ENCODE measurements around the gene TBC1D2. TPM values are rescaled to one million over a fixed set of nuclear protein-coding genes. Genes with fewer than 3 reads are reported as not detected.
"Not testable (repeated sequence)": the region's sequence is repeated elsewhere in the genome, so short reads cannot be mapped to it uniquely, and the experiment has no call there.

Gene TBC1D2
- total RNA-seq, 2 donors from 2014 or later, result 5.6 to 6.4 TPM

- not testable (repeated sequence) for H3K27ac Mint-ChIP-seq; H3K9me3 Mint-ChIP-seq; H3K4me1 Mint-ChIP-seq; ATAC-seq (replicated peaks); H3K36me3 Mint-ChIP-seq (ENCODE audit: low read depth); H3K4me3 Mint-ChIP-seq
- H3K27me3 Mint-ChIP-seq, result peaks cover 27% of the 10 kb centered on the region
Measured at GRCh38 chr9:98283143-98283542, 27.7 kb upstream of the TBC1D2 start.

GRCh38 chr9:98281281-98281680 is 25.8 kb upstream of the TBC1D2 start:
- no peaks in the 10 kb centered on the region for H3K9me3 Mint-ChIP-seq
- H3K4me1 Mint-ChIP-seq, result no peaks in the 10 kb centered on the region

GRCh38 chr9:98280574-98280973 is 25.1 kb upstream of the TBC1D2 start:
- Mint-ChIP-seq H3K27ac (no peak overlapping the region), H3K4me3 (no peak overlapping the region), H3K36me3 (ENCODE audit: low read depth) (no peaks in the 10 kb centered on the region), H3K4me1 (no peaks in the 10 kb centered on the region), H3K27me3 (peaks cover 27% of the 10 kb centered on the region), H3K9me3 (no peaks in the 10 kb centered on the region)
- no peak for ATAC-seq (replicated peaks)

More at GRCh38 chr9:98281281-98281680, 25.8 kb upstream of the TBC1D2 start:
- ATAC-seq (replicated peaks), result no peak
- Mint-ChIP-seq H3K36me3 (ENCODE audit: low read depth) (no peaks in the 10 kb centered on the region), H3K27me3 (peaks cover 26% of the 10 kb centered on the region), H3K4me3 (no peak overlapping the region), H3K27ac (no peak overlapping the region)

DNA sequence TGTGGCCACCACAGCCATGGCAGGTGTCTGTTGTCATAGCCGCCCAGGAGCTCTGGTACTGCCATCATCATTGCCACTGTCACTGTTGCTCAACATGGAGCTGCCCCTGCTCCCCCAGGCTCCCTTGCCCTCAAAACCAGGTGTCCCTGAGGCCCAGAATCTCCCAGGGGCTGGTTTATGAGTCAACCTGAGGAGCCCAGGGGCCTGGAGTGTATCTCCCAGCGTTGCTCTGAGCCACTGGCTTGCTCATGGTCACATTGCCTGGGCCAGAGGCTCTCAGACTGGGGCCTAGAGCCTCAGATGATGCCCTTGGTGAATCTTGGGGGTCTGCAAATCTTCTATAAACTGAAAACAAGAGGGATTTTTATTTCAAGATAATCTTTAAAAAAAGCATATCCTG is 24.7 kb upstream of the TBC1D2 start:
- H3K36me3 Mint-ChIP-seq (ENCODE audit: low read depth), result no peaks in the 10 kb centered on the region
- no peak overlapping the region for H3K4me3 Mint-ChIP-seq
- no peaks in the 10 kb centered on the region for H3K9me3 Mint-ChIP-seq
- peaks cover 28% of the 10 kb centered on the region for H3K27me3 Mint-ChIP-seq
- no peak overlapping the region for H3K27ac Mint-ChIP-seq
- H3K4me1 Mint-ChIP-seq, result no peaks in the 10 kb centered on the region
- no peak for ATAC-seq (replicated peaks)

GRCh38 chr9:98276907-98277469 is 21.5 kb upstream of the TBC1D2 start:
- Mint-ChIP-seq H3K9me3 (no peaks in the 10 kb centered on the region), H3K27ac (no peak overlapping the region), H3K4me3 (no peak overlapping the region), H3K27me3 (peaks cover 29% of the 10 kb centered on the region), H3K4me1 (no peaks in the 10 kb centered on the region), H3K36me3 (ENCODE audit: low read depth) (no peaks in the 10 kb centered on the region)
- ATAC-seq (replicated peaks), result no peak

DNA sequence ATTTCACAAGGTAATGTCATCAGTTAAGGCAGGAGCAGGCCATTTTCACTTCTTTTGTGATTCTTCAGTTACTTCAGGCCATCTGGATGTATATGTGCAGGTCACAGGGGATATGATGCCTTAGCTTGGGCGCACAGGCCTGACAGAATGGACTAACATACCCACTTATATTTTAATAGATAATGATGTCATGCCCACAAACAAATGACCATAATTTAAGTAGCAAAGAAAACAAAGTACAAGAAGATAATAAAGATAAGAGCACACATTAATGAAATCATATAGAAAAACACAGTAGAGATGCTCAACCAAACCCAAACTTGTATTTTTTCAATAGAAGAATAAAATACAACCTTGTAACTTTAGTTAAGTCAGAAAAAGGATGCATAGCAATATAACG is 19.7 kb upstream of the TBC1D2 start:
- no peak for ATAC-seq (replicated peaks)
- H3K27me3 Mint-ChIP-seq, result peaks cover 22% of the 10 kb centered on the region
- H3K9me3 Mint-ChIP-seq, result no peaks in the 10 kb centered on the region
- no peak overlapping the region for H3K4me3 Mint-ChIP-seq
- no peaks in the 10 kb centered on the region for H3K4me1 Mint-ChIP-seq
- H3K27ac Mint-ChIP-seq, result no peak overlapping the region
- H3K36me3 Mint-ChIP-seq (ENCODE audit: low read depth), result no peaks in the 10 kb centered on the region

- Mint-ChIP-seq H3K36me3 (ENCODE audit: low read depth) (no peaks in the 10 kb centered on the region), H3K4me1 (no peaks in the 10 kb centered on the region), H3K27me3 (peaks cover 35% of the 10 kb centered on the region), H3K4me3 (no peak overlapping the region), H3K9me3 (no peaks in the 10 kb centered on the region), H3K27ac (no peak overlapping the region)
- no peak for ATAC-seq (replicated peaks)
Measured at GRCh38 chr9:98272083-98272482, 16.6 kb upstream of the TBC1D2 start.

- no peak for ATAC-seq (replicated peaks)
- Mint-ChIP-seq H3K27me3 (peaks cover 34% of the 10 kb centered on the region), H3K27ac (no peak overlapping the region)
Measured at GRCh38 chr9:98271479-98271878, 16.0 kb upstream of the TBC1D2 start.

DNA sequence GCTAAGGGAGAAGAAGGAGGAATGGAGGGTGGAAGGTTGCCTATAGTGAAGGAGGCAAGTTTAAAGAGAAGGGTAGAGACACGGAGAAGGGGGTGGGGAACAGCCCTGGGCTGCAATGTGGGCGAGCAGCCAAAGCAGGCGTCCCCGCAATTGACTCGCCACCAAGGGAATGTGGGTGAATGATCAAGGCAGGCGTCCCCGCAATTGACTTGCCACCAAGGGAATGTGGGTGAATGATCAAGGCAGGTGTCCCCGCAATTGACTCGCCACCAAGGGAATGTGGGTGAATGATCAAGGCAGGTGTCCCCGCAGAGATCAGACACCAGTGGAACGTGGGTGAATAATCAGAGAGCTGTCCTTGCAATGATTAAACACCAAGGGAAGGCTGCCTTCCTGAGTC is 14.8 kb upstream of the TBC1D2 start:
- ATAC-seq (replicated peaks); H3K4me1 Mint-ChIP-seq; H3K9me3 Mint-ChIP-seq; H3K36me3 Mint-ChIP-seq (ENCODE audit: low read depth); H3K27ac Mint-ChIP-seq; H3K4me3 Mint-ChIP-seq: not testable (repeated sequence)
- H3K27me3 Mint-ChIP-seq, result peaks cover 32% of the 10 kb centered on the region

More at GRCh38 chr9:98271479-98271878, 16.0 kb upstream of the TBC1D2 start:
- Mint-ChIP-seq H3K4me3 (no peak overlapping the region), H3K4me1 (no peaks in the 10 kb centered on the region), H3K36me3 (ENCODE audit: low read depth) (no peaks in the 10 kb centered on the region), H3K9me3 (no peaks in the 10 kb centered on the region)

DNA sequence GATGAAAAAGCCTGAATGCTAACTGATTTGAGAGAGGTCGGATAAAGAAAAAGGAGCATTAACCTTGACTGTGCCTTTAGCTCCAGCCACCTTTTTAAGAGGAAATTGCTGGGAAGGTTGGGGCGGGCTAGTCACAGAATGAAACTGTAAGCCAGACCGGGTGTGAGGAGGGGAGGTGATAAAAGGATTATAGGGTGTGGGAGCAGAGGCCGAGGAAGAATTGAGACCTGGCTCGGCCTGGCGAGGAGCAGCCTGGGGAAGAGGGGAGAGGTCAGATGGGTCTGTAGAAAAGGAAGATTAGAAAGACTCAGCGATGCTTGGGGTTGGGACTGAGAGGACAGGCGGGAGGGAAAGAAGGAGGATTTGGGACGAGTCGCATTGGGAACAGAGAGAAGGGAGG is 14.2 kb upstream of the TBC1D2 start:
- not testable (repeated sequence) for ATAC-seq (replicated peaks); H3K36me3 Mint-ChIP-seq (ENCODE audit: low read depth); H3K4me3 Mint-ChIP-seq; H3K27ac Mint-ChIP-seq; H3K9me3 Mint-ChIP-seq; H3K4me1 Mint-ChIP-seq
- H3K27me3 Mint-ChIP-seq, result peaks cover 29% of the 10 kb centered on the region

- H3K4me1 Mint-ChIP-seq; H3K27ac Mint-ChIP-seq; H3K4me3 Mint-ChIP-seq; H3K9me3 Mint-ChIP-seq; ATAC-seq (replicated peaks); H3K36me3 Mint-ChIP-seq (ENCODE audit: low read depth): not testable (repeated sequence)
- peaks cover 24% of the 10 kb centered on the region for H3K27me3 Mint-ChIP-seq
Measured at GRCh38 chr9:98267556-98267955, 12.1 kb upstream of the TBC1D2 start.

DNA sequence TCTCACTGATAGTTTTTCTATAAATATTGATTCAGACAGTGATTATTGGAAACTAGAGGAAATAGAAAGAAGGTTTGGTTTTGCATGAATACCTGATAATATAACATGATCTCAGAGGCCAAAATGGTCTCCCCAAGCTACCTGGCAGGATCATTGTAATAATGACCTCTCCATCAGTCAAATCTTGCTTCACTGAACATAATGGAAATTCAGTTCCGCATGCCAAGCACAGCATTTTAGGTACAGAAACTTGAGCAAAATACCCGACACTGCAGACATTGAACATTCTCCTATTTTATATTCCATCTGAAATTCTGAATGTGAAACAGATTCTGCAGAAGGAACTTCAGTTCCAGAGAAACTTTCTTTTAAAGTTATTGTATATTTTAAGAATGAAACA is 9.1 kb upstream of the TBC1D2 start:
- Mint-ChIP-seq H3K9me3 (no peaks in the 10 kb centered on the region), H3K4me1 (no peaks in the 10 kb centered on the region), H3K27me3 (peaks cover 17% of the 10 kb centered on the region), H3K4me3 (no peak overlapping the region), H3K27ac (no peak overlapping the region), H3K36me3 (ENCODE audit: low read depth) (no peaks in the 10 kb centered on the region)
- no peak for ATAC-seq (replicated peaks)

GRCh38 chr9:98263482-98264357 is 8.3 kb upstream of the TBC1D2 start:
- Mint-ChIP-seq H3K9me3 (no peaks in the 10 kb centered on the region), H3K36me3 (ENCODE audit: low read depth) (no peaks in the 10 kb centered on the region), H3K27me3 (peaks cover 10% of the 10 kb centered on the region), H3K27ac (no peak overlapping the region), H3K4me3 (no peak overlapping the region), H3K4me1 (no peaks in the 10 kb centered on the region)
- ATAC-seq (replicated peaks), result peak; percentile 99

DNA sequence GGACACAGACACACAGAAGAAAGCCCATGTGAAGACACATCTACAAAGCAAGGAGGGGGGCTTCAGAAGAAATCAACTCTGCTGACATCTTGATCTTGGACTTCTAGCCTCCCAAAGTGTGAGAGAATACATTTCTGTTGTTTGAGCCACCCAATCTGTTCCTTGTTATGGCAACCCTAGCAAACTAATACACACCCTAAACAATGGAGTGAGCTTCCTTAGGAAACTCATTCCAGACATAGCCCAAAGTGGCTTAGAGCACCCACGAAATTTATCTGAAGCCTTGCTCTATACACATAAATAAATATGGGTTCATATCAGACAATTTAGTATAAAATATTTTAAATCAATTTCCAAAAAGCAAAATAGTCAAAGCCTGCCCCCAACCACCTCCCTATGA is 7.6 kb upstream of the TBC1D2 start:
- Mint-ChIP-seq H3K27ac (no peak overlapping the region), H3K36me3 (ENCODE audit: low read depth) (no peaks in the 10 kb centered on the region), H3K27me3 (peaks cover 4% of the 10 kb centered on the region), H3K4me1 (no peaks in the 10 kb centered on the region), H3K4me3 (no peak overlapping the region), H3K9me3 (no peaks in the 10 kb centered on the region)
- ATAC-seq (replicated peaks), result no peak

- no peak overlapping the region for H3K27ac Mint-ChIP-seq
- H3K4me3 Mint-ChIP-seq, result no peak overlapping the region
- H3K4me1 Mint-ChIP-seq, result no peaks in the 10 kb centered on the region
- H3K27me3 Mint-ChIP-seq, result no peaks in the 10 kb centered on the region
- H3K9me3 Mint-ChIP-seq, result no peaks in the 10 kb centered on the region
- no peaks in the 10 kb centered on the region for H3K36me3 Mint-ChIP-seq (ENCODE audit: low read depth)
- ATAC-seq (replicated peaks), result no peak
Measured at GRCh38 chr9:98262056-98262455, 6.6 kb upstream of the TBC1D2 start.

All from activated T-helper 17 cell treated with anti-CD3 and anti-CD28 coated beads, Interleukin-2, amount 50 U/mL, for 72 hours (primary cell).